GM19455 (cell line): ENCODE results near the gene MFSD11.
A peak's percentile ranks its signal among the peaks of the same experiment; 100 is the strongest.
"Not testable (repeated sequence)": the region's sequence is repeated elsewhere in the genome, so short reads cannot be mapped to it uniquely, and the experiment has no call there.

Experiments used
- ATAC-seq: cut with Tn5 transposase; IDR thresholded peaks from one replicate; pipeline ENCODE4 v1.9.1; 2021; ENCODE audit not compliant: unreplicated experiment

MFSD11 gene

GRCh38 chr17:76726231-76726775, 11.6 kb upstream of the MFSD11 start, which contains the start of gene JMJD6:
Gene JMJD6, minus strand, starts transcription at chr17:76726606. Its CDS starts 131 bp downstream, at chr17:76726475.
- ATAC-seq: peak; percentile 74

GRCh38 chr17:76726776-76727718, 10.9 kb upstream of the MFSD11 start, which contains the start of gene METTL23:
Gene METTL23, plus strand, starts transcription at chr17:76726839. Its CDS starts 2,872 bp downstream, at chr17:76729711.
- peak; percentile 44 for ATAC-seq

- no peak for ATAC-seq
Measured at GRCh38 chr17:76727745-76728456, 10.0 kb upstream of the MFSD11 start.

DNA sequence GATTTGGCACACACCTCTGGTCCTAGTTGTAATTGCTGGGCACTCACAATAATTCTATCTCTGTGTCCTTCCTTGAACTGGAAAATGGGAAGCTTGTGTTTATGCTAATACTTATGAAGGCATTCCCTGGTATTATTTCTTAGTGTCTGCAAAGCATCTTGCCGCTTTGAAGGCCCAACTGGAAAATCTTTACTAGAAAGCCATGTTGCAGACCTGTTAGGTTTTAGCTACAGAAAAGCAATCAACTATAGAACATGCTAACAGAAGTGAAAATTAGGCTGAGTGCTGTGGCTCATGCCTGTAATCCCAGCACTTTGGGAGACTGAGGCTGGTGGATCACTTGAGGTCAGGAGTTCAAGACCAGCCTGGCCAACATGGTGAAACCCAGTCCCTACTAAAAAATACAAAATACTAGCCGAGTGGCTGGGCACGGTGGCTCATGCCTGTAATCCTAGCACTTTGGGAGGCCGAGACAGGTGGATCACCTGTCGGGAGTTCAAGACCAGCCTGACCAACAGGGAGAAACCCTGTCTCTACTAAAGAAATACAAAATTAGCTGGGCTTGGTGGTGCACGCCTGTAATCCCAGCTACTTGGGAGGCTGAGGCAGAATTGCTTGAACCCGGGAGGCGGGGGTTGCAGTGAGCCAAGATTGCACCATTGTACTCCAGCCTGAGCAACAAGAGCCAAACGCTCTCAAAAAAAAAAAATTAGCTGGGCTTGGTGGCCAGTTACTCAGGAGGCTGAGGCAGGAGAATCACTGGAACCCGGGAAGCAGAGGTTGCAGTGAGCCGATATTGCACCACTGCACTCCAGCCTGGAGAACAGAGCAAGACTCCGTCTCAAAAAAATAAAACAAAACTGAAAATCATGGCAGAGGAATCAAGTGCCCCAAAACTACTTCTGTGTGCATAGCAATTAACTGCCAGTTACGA, 5.9 kb upstream of the MFSD11 start:
- not testable (repeated sequence) for ATAC-seq

GRCh38 chr17:76732734-76733617, 4.9 kb upstream of the MFSD11 start:
- ATAC-seq: no peak

GRCh38 chr17:76733618-76733957, 4.3 kb upstream of the MFSD11 start:
- no peak for ATAC-seq

GRCh38 chr17:76734080-76734840, 3.7 kb upstream of the MFSD11 start:
- ATAC-seq: no peak

DNA sequence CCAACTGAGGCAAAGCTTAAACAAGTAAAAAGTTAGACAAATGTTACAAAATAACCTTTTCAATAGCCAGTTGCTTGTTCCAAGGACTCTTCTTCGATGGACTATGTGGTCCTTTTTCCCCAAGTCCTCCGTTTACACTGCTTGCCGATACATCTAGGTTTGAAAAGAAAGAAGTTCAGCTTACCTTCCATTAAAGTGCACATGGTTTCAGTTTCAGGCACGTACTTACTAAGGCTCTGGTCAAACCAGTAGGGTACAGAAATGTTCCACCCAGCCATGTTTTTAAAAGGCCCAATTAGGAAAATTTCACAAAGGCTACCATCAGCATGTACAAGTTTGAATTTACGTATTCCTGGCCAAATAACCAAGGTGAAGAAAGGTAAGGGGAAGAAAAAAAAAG, 2.9 kb upstream of the MFSD11 start:
- no peak for ATAC-seq

GRCh38 chr17:76735586-76736348, 2.2 kb upstream of the MFSD11 start:
- ATAC-seq: no peak

GRCh38 chr17:76736349-76737081, 1.4 kb upstream of the MFSD11 start:
- ATAC-seq: peak; percentile 15

DNA sequence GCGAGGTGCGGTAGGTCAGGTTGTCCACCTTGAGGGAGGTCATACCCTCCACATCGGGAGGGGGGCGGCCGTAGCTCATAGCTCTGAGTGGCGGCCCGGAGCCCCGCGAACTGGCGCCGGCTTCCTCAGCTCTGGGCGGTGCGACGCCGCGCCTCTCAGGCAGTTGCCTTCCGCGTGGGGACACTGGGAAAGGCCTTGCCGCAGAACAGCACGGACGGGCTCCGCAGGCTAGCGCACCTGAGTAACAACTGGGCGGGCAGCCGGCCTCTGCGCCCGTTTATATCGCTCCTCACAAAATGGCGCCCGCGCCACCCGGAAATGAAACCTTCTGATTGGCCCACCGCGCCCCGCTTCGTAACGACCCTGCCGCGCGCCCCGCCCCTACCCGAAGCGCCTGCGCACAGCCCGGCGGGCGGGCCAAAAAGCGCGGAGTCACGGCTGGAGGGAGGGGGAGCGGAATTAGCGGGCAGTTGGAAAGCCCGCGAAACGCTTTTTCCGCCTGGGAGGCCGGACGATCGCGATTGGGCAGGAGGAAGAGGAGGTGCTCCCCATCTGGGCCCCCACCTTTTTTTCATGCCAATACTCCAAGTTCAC, 740 bp upstream of the MFSD11 start, which contains the start of gene SRSF2:
TSS of gene SRSF2 (minus strand) at position 250 of the 594 bp plus-strand sequence. CDS start at position 79, 171 bp downstream.
- ATAC-seq: peak; percentile 64

- no peak for ATAC-seq
Measured at GRCh38 chr17:76738468-76738850, 540 bp downstream of the MFSD11 start.

GRCh38 chr17:76739568-76740115, 1.7 kb downstream of the MFSD11 start:
- not testable (repeated sequence) for ATAC-seq

DNA sequence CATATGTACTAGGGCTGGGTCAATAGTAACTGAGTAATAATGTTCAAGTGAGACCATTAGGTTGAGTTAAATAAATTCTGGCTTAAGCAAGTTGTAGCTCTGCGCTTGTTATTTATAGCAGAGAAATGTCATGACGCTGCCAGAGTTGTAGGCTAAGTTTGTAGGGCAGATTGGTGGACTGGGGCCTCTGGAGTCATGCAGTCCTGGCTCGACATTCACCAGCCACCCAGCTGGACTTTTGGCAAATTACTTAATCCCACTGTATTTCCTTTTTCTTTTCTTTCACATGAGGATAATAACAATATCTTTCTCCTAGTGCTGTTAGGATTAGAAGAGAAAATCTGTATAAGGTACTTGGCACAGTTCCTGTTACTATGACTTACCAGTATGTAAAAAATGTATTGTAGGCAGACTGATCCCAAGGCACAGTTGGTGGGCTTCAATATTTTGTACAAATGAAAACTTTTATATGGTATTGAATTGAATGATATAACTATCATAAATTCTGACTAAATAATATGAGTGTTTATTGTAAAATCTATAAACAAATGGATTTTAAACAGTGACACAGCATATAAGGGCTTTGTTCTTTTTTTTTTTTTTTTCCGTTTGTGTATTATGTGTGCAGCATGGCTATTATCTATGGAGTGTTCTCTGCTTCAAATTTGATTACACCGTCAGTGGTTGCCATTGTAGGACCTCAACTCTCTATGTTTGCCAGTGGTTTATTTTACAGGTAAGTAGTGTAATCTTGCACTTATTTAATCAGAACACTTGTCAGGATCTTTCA, 2.6 kb downstream of the MFSD11 start:
- ATAC-seq: no peak

DNA sequence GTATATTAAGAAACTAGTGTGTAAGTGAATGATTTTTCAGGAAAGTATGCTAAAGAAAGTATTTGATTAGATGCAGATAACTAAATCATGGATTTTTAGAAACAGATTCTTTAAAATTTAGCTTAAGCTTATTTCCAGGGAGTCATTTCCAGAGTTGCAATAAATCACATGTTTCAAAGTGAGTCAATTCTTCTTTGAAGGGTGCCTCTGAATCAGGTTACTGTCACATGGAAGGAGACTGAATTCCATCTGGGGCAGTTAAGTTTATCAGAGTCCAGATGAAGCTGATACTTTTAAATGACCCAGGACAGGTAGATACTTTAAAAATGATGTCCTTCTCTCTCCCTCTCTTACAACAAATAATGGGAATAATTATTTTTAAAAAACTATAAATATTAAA, 5.0 kb downstream of the MFSD11 start:
- ATAC-seq: no peak

GRCh38 chr17:76744747-76745146, 6.8 kb downstream of the MFSD11 start:
- ATAC-seq: no peak
